ENCODE results near the gene ABRACL.

The ABRACL gene

GRCh38 chr6:139068846-139069245 lies 40.3 kb downstream of the ABRACL start:
- Histone ChIP-seq H3K4me1 (ENCODE audit: control insufficient read depth, insufficient read depth, low read length, poor library complexity, severe bottlenecking) (no peaks in the 10 kb centered on the region), H3K27me3 (replicated peaks; ENCODE audit: control insufficient read depth, insufficient read depth, low read length, poor library complexity, severe bottlenecking) (no peaks in the 10 kb centered on the region), H3K36me3 (ENCODE audit: control insufficient read depth, insufficient read depth, low read length) (no peaks in the 10 kb centered on the region), H3K4me3 (ENCODE audit: insufficient read depth, low read depth, low read length, poor library complexity, severe bottlenecking) (no peak overlapping the region), H3K9me3 (ENCODE audit: control insufficient read depth, low read length) (no peaks in the 10 kb centered on the region), H3K27ac (ENCODE audit: insufficient read depth, low read length, poor library complexity, severe bottlenecking) (no peak overlapping the region)
- DNase-seq: no peak

- no peak overlapping the region for H3K27ac ChIP-seq (ENCODE audit: insufficient read depth, low read length, poor library complexity, severe bottlenecking)
- no peaks in the 10 kb centered on the region for H3K9me3 ChIP-seq (ENCODE audit: control insufficient read depth, low read length)
- no peak for DNase-seq
Observed at GRCh38 chr6:139073118-139073517, 44.6 kb downstream of the ABRACL start.

GRCh38 chr6:139079018-139079417 lies 50.5 kb downstream of the ABRACL start:
- Histone ChIP-seq H3K36me3 (ENCODE audit: control insufficient read depth, insufficient read depth, low read length) (no peaks in the 10 kb centered on the region), H3K4me1 (ENCODE audit: control insufficient read depth, insufficient read depth, low read length, poor library complexity, severe bottlenecking) (no peaks in the 10 kb centered on the region), H3K4me3 (ENCODE audit: insufficient read depth, low read depth, low read length, poor library complexity, severe bottlenecking) (no peak overlapping the region), H3K27me3 (replicated peaks; ENCODE audit: control insufficient read depth, insufficient read depth, low read length, poor library complexity, severe bottlenecking) (no peaks in the 10 kb centered on the region), H3K27ac (ENCODE audit: insufficient read depth, low read length, poor library complexity, severe bottlenecking) (no peak overlapping the region), H3K9me3 (ENCODE audit: control insufficient read depth, low read length) (no peaks in the 10 kb centered on the region)
- no peak for DNase-seq

More at GRCh38 chr6:139073118-139073517, 44.6 kb downstream of the ABRACL start:
- Histone ChIP-seq H3K36me3 (ENCODE audit: control insufficient read depth, insufficient read depth, low read length) (no peaks in the 10 kb centered on the region), H3K4me3 (ENCODE audit: insufficient read depth, low read depth, low read length, poor library complexity, severe bottlenecking) (no peak overlapping the region), H3K4me1 (ENCODE audit: control insufficient read depth, insufficient read depth, low read length, poor library complexity, severe bottlenecking) (no peaks in the 10 kb centered on the region), H3K27me3 (replicated peaks; ENCODE audit: control insufficient read depth, insufficient read depth, low read length, poor library complexity, severe bottlenecking) (no peaks in the 10 kb centered on the region)

GRCh38 chr6:139080255-139080920 lies 51.8 kb downstream of the ABRACL start:
- no peak overlapping the region for H3K27ac ChIP-seq (ENCODE audit: insufficient read depth, low read length, poor library complexity, severe bottlenecking)
- H3K9me3 ChIP-seq (ENCODE audit: control insufficient read depth, low read length): no peaks in the 10 kb centered on the region
- no peak for DNase-seq
- H3K4me1 ChIP-seq (ENCODE audit: control insufficient read depth, insufficient read depth, low read length, poor library complexity, severe bottlenecking): no peaks in the 10 kb centered on the region
- no peak overlapping the region for H3K4me3 ChIP-seq (ENCODE audit: insufficient read depth, low read depth, low read length, poor library complexity, severe bottlenecking)
- H3K36me3 ChIP-seq (ENCODE audit: control insufficient read depth, insufficient read depth, low read length): no peaks in the 10 kb centered on the region
- no peaks in the 10 kb centered on the region for H3K27me3 ChIP-seq (replicated peaks; ENCODE audit: control insufficient read depth, insufficient read depth, low read length, poor library complexity, severe bottlenecking)

GRCh38 chr6:139081471-139081870 lies 52.9 kb downstream of the ABRACL start:
- no peaks in the 10 kb centered on the region for H3K9me3 ChIP-seq (ENCODE audit: control insufficient read depth, low read length)
- H3K27me3 ChIP-seq (replicated peaks; ENCODE audit: control insufficient read depth, insufficient read depth, low read length, poor library complexity, severe bottlenecking): no peaks in the 10 kb centered on the region
- no peaks in the 10 kb centered on the region for H3K4me1 ChIP-seq (ENCODE audit: control insufficient read depth, insufficient read depth, low read length, poor library complexity, severe bottlenecking)
- no peak overlapping the region for H3K4me3 ChIP-seq (ENCODE audit: insufficient read depth, low read depth, low read length, poor library complexity, severe bottlenecking)
- H3K36me3 ChIP-seq (ENCODE audit: control insufficient read depth, insufficient read depth, low read length): no peaks in the 10 kb centered on the region
- no peak overlapping the region for H3K27ac ChIP-seq (ENCODE audit: insufficient read depth, low read length, poor library complexity, severe bottlenecking)
- DNase-seq: no peak

- Histone ChIP-seq H3K4me1 (ENCODE audit: control insufficient read depth, insufficient read depth, low read length, poor library complexity, severe bottlenecking) (no peaks in the 10 kb centered on the region), H3K4me3 (ENCODE audit: insufficient read depth, low read depth, low read length, poor library complexity, severe bottlenecking) (no peak overlapping the region), H3K9me3 (ENCODE audit: control insufficient read depth, low read length) (no peaks in the 10 kb centered on the region), H3K36me3 (ENCODE audit: control insufficient read depth, insufficient read depth, low read length) (no peaks in the 10 kb centered on the region), H3K27ac (ENCODE audit: insufficient read depth, low read length, poor library complexity, severe bottlenecking) (no peak overlapping the region), H3K27me3 (replicated peaks; ENCODE audit: control insufficient read depth, insufficient read depth, low read length, poor library complexity, severe bottlenecking) (no peaks in the 10 kb centered on the region)
- DNase-seq: no peak
Observed at GRCh38 chr6:139082370-139082769, 53.8 kb downstream of the ABRACL start.

DNA sequence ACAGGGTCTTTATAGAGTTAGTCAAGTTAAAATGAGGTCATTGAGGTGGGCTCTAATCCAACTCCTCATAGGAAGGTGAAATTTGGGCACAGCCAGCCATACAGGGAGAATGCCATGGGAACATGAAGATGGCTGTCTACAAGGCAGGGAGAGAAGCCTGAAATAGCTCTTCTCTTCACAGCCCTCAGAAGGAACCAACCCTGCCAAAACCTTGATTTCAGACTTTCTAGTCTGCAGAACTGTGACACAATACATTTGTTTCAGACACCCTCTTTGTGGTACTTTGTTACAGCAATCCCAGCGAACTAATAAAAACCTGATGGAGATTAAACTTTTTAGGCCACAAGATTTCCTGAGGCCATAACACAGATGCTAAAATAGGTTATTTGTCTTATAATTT lies 63.3 kb downstream of the ABRACL start:
- DNase-seq: no peak
- no peaks in the 10 kb centered on the region for H3K4me1 ChIP-seq (ENCODE audit: control insufficient read depth, insufficient read depth, low read length, poor library complexity, severe bottlenecking)
- H3K27me3 ChIP-seq (replicated peaks; ENCODE audit: control insufficient read depth, insufficient read depth, low read length, poor library complexity, severe bottlenecking): no peaks in the 10 kb centered on the region
- peaks cover 6% of the 10 kb centered on the region for H3K9me3 ChIP-seq (ENCODE audit: control insufficient read depth, low read length)
- H3K4me3 ChIP-seq (ENCODE audit: insufficient read depth, low read depth, low read length, poor library complexity, severe bottlenecking): no peak overlapping the region
- no peak overlapping the region for H3K27ac ChIP-seq (ENCODE audit: insufficient read depth, low read length, poor library complexity, severe bottlenecking)
- H3K36me3 ChIP-seq (ENCODE audit: control insufficient read depth, insufficient read depth, low read length): no peaks in the 10 kb centered on the region
